ENCODE data around the gene TOMM20L.
A peak's percentile ranks its signal among the peaks of the same experiment; 100 is the strongest.

The TOMM20L gene

DNA sequence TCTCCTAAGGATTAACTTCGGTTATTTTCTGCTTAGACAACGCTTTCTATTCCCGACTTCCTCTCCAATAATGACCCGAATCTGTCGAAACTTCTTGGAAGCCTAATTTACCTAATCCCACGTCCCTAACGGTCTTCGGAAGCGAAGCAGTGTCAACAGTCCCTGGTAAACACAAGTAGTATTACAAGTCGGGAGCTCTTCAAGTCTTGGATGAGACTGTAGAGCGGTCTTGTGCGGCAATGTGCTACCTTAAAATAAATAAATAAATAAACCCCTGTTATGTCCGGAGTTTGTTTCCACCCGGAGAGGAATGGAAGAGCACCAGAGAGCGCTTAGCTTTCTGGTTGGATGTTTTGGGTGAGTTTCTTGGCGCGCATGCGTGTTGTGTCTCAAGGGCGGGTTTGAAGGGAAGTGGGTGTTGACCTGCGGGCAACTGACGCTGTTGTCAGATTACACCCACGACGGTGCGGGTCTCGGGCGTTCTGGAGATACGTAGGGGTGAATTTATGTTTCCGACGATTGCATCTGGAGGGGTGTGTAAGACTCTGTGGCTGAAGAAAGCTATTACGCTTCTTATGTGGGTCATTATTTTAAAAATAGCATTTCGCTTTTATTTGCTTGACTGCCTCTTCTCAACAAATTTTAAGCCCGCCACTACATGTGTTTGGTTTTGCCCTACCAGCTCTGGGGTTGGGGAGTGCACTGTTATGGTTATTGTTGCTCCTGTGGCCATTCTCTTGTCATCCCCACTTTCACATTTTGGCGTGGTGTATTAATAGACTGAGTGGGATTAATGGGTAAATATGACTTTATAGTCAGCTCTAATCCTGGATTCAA lies 31.8 kb downstream of the TOMM20L start, which contains the start of the genes KIAA0586 and TIMM9:
TSS of gene KIAA0586 (plus strand) at position 439 of the 837 bp plus-strand sequence. CDS start 546 bp downstream, outside the sequence.
TSS of gene TIMM9 (minus strand) at position 251 of the 837 bp plus-strand sequence. CDS start 15,586 bp downstream, outside the sequence.
- DNase-seq, result peak; percentile 94

DNA sequence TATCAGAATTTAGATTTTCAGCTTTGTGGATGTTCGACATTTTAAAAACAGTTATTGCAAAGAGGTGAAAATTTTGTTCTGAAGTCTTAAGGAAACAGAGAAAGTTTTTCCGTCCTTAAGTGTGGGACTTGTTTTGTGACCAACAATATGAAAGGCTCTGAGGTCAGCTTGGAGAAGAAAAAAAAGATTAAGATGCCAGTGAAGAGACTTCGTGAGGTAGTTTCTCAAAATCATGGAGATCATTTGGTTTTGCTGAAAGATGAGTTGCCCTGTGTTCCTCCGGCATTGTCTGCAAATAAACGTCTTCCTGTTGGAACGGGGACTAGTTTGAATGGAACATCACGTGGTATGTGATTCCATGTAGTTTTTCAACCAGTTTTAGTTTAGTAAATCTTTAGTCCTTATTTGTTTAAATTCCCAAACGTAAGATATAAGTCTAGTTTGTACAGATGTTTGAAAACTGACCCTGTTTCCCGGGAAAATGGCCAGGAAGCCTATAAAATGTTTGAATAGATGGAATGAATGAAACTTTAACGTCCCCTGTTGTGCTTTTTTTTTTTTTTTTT lies 32.5 kb downstream of the TOMM20L start:
- DNase-seq, result no peak

DNA sequence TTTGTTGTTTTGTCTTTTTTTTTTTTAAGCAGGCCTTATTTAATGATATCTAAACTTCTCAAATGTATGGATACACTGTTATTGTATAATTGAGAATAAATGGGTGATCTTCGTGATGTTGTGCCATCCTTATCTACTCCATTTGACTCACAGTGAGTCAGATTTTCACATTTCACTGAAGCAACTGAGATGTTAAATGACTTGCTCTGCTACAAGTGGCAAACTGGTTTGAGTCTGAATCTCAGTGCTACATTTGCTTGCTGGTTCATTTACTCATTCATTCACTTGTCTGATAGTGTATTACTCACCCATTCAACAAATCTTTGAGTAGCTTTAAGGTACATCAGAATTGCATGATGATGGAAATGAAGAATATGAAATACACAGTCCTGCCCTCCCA lies 34.4 kb downstream of the TOMM20L start:
- no peak for DNase-seq

DNA sequence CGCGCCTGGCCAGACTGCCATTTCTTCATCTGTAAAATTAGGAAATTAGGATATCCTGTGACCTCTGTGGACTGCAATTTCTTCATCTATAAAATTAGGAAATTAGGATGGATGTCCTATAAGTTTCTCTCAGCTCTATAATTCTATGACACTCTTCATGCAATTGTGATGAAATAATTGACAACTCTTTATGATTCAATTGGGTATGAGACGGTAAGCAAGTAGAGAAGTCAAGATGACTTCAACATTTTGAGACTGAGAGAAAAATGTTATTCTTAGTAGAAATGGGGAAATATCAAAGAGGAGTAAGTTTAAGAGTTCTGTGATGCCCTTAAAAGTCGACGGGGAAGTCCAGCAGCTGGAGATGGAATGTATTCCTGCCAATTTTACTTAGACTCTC lies 43.7 kb downstream of the TOMM20L start:
- no peak for DNase-seq

DNA sequence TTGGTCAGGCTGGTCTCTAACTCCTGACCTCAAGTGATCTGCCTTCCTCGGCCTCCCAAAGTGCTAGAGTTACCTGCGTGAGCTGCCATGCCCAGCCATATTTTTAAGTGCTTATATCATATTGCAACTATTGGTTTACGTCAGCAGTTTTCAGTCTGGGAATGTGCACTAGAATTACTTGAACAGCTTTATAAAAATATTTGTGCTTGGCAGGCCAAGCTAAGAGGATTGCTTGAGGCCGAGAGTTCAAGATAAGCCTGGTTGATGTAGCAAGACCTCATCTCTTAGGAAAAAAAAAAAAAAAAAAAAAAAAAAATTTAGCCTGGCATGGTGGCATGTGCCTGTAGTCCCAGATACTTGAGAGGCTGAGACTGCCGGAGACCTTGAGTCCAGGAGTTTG lies 48.9 kb downstream of the TOMM20L start:
- DNase-seq, result no peak

DNA sequence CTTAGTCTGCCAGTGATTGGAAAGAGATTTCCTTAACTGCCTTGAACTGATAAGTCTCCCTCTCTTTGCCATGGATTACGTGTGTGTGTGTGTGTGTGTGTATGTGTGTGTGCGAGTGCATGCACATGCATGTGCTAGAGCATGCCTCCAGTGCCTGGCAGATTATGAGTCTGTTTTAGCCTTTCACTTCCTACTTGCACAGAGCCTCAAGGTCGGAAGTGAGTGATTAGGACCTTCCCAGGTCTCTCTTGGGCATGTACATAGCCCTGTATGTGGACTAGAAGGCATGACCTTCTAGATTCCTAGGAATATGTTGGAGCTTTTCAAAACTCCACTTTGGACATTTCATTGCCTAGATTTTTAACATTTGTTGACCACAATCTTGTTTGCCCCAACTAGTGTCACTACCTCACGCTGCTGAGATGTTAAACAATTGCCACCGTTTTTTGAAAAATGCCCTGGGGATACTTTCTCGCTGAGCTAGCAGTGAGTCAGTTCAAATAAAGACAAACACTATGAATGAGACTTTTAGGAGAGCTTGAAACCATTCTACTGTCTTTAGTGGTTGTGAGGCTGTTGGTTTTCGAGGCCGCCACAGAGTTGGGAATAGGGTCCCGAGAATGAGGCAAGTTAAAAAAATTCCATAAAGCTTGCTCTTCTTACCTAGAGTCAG lies 60.0 kb downstream of the TOMM20L start:
- no peak for DNase-seq

Data from activated CD8-positive, alpha-beta memory T cell treated with anti-CD3 and anti-CD28 coated beads, Interleukin-2, amount 50 U/mL, for 4 hours (primary cell).